ENCODE measurements around the gene SLC9A9.
"Not testable (repeated sequence)": the region's sequence is repeated elsewhere in the genome, so short reads cannot be mapped to it uniquely, and the experiment has no call there.

SLC9A9 gene

GRCh38 chr3:143755978-143756377 lies 92.3 kb downstream of the SLC9A9 start:
- DNase-seq (ENCODE audit: low read depth): no peak

- DNase-seq (ENCODE audit: low read depth): no peak
Observed at GRCh38 chr3:143754090-143754489, 94.2 kb downstream of the SLC9A9 start.

- DNase-seq (ENCODE audit: low read depth): no peak
Observed at GRCh38 chr3:143753456-143753855, 94.8 kb downstream of the SLC9A9 start.

GRCh38 chr3:143753006-143753405 lies 95.3 kb downstream of the SLC9A9 start:
- no peak for DNase-seq (ENCODE audit: low read depth)

- no peak for DNase-seq (ENCODE audit: low read depth)
Observed at GRCh38 chr3:143751643-143752178, 96.6 kb downstream of the SLC9A9 start.

- no peak for DNase-seq (ENCODE audit: low read depth)
Observed at GRCh38 chr3:143750841-143751240, 97.4 kb downstream of the SLC9A9 start.

- no peak for DNase-seq (ENCODE audit: low read depth)
Observed at GRCh38 chr3:143749926-143750325, 98.3 kb downstream of the SLC9A9 start.

- no peak for DNase-seq (ENCODE audit: low read depth)
Observed at GRCh38 chr3:143737065-143737464, 111.2 kb downstream of the SLC9A9 start.

- DNase-seq (ENCODE audit: low read depth): no peak
Observed at GRCh38 chr3:143736205-143736997, 111.9 kb downstream of the SLC9A9 start.

GRCh38 chr3:143731776-143732175 lies 116.5 kb downstream of the SLC9A9 start:
- DNase-seq (ENCODE audit: low read depth): no peak

- DNase-seq (ENCODE audit: low read depth): no peak
Observed at GRCh38 chr3:143731320-143731719, 116.9 kb downstream of the SLC9A9 start.

GRCh38 chr3:143727391-143727790 lies 120.9 kb downstream of the SLC9A9 start:
- DNase-seq (ENCODE audit: low read depth): no peak

- DNase-seq (ENCODE audit: low read depth): no peak
Observed at GRCh38 chr3:143726727-143727126, 121.5 kb downstream of the SLC9A9 start.

- DNase-seq (ENCODE audit: low read depth): no peak
Observed at GRCh38 chr3:143720381-143720780, 127.9 kb downstream of the SLC9A9 start.

- no peak for DNase-seq (ENCODE audit: low read depth)
Observed at GRCh38 chr3:143718463-143718862, 129.8 kb downstream of the SLC9A9 start.

- no peak for DNase-seq (ENCODE audit: low read depth)
Observed at GRCh38 chr3:143716731-143717130, 131.5 kb downstream of the SLC9A9 start.

GRCh38 chr3:143712522-143712921 lies 135.7 kb downstream of the SLC9A9 start:
- no peak for DNase-seq (ENCODE audit: low read depth)

GRCh38 chr3:143707848-143708247 lies 140.4 kb downstream of the SLC9A9 start:
- no peak for DNase-seq (ENCODE audit: low read depth)

- no peak for DNase-seq (ENCODE audit: low read depth)
Observed at GRCh38 chr3:143700431-143700975, 147.8 kb downstream of the SLC9A9 start.

- no peak for DNase-seq (ENCODE audit: low read depth)
Observed at GRCh38 chr3:143699424-143699823, 148.8 kb downstream of the SLC9A9 start.

GRCh38 chr3:143698682-143699303 lies 149.5 kb downstream of the SLC9A9 start:
- DNase-seq (ENCODE audit: low read depth): no peak

GRCh38 chr3:143697975-143698374 lies 150.3 kb downstream of the SLC9A9 start:
- no peak for DNase-seq (ENCODE audit: low read depth)

- DNase-seq (ENCODE audit: low read depth): not testable (repeated sequence)
Observed at GRCh38 chr3:143695333-143695732, 152.9 kb downstream of the SLC9A9 start.

Measured in stimulated activated CD8-positive, alpha-beta memory T cell treated with anti-CD3 and anti-CD28 coated beads, Interleukin-12 subunit alpha, Interleukin-12 subunit beta, amount 100 ng/mL, for 1 hour (primary cell).